Right forelimb (tissue), 1 donor: ENCODE measurements around the gene SNAP29.
A peak's percentile ranks its signal among the peaks of the same experiment; 100 is the strongest.
"Not testable (repeated sequence)": the region's sequence is repeated elsewhere in the genome, so short reads cannot be mapped to it uniquely, and the experiment has no call there.

Experiments
- DNase-seq: peaks from one replicate; pipeline ENCODE4 v3.0.0-alpha.2; 2018

The SNAP29 gene

DNA sequence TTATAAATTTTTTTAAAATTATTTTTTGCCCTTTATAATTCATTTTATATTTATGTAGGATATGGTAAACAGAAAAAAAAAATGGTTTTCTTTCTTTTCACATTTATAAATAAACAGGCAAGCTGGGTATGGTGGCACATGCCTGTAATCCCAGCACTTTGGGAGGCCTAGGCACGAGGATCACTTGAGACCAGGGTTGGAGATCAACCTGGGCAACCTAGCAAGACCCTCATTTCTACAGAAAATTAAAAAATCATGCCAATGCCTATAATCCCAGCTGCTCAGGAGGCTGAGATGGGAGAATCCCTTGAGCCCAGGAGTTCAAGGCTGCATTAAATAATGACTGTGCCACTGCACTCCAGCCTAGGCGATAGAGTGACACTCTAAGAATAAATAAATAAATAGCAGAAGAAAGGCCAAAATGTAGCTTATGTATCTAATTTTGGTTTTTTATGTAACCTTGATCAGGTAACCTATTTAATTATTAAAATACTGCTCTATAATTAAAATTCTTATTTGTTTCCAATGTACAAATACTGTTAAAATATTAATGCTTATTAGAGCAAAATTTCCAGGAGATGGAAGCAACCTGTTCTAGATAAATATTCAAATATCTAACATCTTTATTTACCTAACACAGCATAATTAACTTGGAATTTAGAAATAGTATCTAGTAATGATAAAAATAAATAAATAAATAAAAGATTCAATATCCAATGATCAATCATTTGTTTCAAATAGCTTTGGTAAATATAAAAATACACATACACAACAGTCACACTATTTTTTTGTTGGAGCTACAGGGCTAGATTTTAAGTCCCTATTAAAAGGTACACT lies 21.6 kb upstream of the SNAP29 start:
- no peak for DNase-seq

DNA sequence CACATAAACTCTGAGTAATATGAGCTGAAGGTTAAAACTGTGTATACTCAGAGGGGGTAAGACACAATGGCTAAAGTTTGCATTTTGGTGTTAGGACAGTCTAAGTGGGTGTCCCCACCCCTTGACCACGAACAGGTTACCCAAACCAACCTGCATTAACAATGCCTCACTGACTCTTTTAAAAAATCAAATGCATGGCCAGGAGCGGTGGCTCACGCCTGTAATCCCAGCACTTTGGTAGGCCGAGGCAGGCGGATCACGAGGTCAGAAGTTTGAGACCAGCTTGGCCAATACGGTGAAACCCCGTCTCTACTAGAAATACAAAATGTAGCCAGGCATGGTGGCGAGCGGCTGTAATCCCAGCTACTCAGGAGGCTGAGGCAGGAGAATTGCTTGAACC lies 19.5 kb upstream of the SNAP29 start:
- not testable (repeated sequence) for DNase-seq

DNA sequence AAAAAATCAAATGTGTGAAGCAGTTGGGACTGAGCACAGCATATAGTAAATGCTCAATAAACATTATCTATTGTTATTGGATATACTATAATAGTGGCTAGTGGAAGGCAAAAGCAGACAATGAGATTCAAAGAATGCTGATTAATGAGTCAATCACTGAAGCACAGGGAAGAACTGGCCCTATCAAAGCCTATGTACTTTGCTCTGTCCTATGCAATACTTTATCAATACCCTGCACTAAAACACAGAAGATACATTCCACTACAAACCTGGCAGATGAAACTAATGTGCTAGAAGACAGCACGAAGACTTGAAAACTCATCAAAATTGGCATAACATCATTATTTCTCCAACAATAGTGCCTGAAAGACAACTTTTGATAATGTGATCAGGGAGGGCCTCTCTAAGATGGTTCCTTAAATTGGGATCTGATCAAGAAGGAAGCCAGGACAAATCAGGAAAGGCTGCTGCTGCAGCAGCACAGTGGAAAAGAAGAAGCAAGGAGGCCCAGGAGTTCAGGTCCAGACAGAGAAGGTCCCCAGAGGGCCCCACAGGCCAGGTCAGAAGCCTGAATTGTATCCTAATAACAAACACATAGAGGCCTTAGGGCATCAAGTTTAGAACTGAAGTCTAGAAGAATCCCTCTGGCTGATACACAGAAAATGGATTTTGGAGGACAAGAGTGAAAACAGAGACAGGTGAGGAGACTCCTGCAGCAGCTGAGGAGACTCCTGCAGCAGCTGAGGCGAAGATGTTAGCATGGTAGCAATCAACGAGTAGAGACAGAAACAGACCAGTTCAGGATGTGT lies 18.8 kb upstream of the SNAP29 start:
- no peak for DNase-seq

DNA sequence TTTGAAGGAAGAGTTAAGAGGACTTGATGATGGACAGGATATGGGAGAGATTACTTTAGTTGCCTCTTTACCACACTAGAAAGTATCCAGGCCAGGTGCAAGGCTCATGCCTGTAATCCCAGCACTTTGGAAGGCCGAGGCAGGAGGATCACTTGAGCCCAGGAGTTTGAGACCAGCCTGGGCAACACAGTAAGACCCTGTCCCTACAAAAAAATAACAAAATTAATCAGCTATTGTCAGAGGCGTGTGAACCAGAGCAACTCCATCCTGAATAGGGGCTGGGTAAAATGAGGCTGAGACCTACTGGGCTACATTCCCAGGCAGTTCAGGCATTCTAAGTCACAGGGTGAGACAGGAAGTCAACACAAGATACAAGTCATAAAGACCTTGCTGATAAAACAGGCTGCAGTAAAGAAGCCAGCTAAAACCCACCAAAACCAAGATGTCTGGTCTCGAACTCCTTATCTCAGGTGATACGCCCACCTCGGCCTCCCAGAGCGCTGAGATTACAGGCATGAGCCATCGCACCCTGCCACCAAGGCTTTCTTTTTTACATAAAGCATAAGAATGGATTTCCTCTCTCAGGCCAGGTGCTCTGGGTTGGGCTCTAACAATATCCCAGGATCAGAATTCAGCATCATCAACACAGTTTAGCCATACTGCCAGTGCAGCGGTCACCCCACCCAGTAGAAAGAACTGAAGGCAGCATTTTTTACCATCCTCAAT lies 18.0 kb upstream of the SNAP29 start:
- DNase-seq, result no peak

DNA sequence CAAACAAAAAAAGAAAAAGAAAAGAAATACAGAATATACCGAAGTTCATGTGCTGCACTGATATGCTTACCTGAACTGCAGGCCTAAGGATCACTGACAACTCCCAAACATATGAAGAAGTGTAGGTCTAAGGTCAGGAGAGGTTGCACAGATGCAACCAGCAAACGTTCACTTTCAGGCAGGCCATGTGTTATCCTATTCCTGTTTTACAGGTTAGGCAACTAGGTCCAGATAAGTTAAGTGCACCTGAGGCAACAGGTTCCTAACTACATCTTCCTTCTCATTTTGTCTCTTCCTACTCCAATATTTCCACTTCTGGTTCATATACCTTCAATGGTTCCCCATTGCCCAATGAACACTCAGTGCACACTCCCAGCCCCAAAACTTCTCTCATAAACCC lies 15.3 kb upstream of the SNAP29 start:
- DNase-seq, result no peak

DNA sequence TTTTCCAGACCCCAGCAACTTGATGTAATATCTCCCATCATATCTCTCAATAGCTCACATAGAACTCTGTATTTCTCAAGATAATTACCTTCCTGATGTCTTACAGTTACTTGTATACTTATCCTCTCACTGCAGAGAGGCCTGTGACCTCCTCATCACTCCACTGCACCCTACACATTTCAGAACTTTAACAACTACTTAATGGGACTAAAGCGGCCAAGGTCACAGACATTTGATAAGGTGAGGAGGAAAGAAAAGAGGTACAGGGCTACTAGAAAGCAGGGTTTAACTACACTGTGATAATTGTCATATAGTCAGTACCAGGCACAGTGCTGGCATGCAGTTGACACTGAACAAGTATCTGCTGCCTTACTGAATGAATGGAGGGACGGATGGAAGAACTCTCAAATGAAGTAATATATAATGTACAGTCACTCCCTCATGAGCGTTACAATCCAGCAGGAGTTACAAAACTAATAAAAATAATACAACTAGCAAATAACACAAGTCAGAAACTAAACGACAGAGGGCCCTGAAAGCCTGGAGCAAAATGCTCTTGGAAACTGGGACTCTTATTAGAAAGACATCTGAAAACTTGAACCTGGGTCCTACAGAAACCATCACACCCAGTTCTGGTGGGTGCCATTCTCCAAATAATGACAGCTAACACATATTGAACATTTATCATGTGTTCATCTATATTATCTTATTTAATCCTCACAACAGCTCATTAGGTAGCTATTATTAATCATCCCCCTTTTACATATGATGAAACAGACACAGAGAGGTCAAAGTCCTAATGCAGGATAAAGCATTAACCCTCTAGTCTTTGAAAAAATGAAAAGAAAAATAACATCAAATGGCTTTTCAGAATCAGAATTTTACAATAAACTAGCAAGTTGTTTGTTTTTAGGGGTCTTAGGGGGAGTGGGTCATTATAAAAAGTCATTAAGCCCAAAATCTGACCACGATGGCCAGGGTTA lies 14.5 kb upstream of the SNAP29 start:
- DNase-seq, result no peak

DNA sequence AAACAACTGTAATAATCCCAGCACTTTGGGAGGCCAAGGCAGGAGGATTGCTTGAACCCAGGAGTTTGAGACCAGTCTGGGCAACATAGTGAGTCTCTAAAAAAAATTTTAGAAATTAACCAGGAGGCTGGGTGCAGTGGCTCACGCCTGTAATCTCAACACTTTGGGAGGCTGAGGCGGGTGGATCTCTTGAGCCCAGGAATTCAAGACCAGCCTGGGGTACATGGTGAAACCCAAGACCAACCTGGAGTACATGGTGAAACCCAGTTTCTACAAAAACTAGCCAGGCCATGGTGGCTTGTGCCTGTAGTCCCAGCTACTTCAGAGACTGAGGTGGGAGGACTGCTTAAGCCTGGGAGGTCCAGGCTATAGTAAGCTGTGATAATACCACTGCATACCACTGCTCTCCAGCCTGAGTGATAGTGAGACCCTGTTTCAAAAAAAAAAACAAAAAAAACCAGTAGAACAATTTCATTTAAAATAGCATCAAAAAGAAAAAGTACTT lies 11.4 kb upstream of the SNAP29 start:
- DNase-seq, result no peak

DNA sequence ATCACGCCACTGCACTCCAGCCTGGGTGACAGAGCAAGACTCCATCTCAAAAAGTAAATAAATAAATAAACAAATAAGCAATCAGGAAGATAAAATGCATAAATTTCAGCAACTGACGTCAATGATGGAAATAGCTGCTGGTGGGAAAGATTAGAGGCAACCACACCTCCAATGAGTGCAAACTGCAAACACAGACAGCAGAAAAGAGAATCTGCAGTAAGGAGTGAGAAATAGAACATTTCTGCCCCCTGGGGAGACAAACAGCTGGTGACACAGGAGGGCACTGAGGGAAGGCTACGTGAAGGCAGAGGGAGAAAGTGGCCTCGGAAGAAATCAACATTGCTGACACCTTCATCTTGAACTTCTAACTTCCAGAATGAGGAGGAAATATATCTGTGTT lies 6.7 kb upstream of the SNAP29 start:
- DNase-seq, result no peak

DNA sequence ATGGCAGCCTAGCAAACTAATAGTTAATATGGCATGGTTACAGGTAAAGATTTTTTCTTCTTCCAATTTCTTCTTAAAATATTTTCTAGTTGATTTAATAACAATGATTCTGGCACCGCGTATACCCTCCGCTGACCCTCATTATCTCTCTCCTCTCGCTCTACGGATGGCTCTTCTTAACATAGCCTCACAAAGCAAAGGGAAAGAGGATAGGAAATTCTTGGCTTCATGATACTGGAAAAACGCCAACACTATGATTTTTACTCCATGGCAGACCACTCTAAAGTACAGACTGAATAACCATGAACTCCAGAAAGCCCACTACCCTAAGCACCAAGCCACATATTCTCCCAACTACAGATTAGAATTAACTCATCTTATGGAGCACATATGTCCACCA lies 6.3 kb upstream of the SNAP29 start:
- no peak for DNase-seq

DNA sequence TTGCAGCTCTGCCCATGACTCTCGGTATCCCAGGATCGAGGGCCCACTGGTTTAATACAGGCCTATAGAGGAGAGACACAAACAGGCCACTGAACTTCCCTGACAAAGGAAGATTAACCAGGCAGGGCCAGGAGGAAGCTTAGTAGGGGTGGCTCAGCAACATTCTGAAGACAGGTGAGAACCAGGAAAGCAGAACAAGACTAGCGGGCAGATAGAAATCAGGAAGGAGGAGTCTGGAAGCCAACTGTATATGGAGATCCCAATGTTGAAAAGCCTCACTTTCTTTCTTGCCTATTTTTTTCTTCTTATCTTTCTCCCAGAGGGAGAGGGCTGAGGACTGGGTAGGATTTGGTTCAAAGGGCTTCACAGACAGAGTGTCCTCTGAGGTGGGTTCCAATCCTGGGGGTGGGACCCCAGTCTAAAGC lies 5.6 kb upstream of the SNAP29 start:
- DNase-seq, result no peak

DNA sequence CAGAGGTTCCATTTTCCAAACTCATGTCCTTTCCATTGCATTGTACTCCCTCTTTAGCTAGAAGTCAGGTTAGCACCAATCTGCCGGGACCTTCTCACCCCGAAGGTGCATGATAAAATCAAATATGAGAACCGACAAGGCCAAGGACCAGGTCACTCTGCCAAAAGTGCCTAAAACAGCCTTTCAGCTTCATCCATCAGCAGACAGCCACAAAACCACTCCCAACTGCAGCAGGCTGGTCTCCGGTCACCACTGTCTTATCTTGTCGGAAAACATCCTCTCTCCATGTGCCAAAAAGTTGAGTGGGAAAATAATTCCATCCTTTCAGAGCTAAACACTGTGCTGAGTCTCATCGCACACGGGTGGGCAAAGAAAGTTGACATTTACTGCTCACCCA lies 1.6 kb upstream of the SNAP29 start:
- no peak for DNase-seq

DNA sequence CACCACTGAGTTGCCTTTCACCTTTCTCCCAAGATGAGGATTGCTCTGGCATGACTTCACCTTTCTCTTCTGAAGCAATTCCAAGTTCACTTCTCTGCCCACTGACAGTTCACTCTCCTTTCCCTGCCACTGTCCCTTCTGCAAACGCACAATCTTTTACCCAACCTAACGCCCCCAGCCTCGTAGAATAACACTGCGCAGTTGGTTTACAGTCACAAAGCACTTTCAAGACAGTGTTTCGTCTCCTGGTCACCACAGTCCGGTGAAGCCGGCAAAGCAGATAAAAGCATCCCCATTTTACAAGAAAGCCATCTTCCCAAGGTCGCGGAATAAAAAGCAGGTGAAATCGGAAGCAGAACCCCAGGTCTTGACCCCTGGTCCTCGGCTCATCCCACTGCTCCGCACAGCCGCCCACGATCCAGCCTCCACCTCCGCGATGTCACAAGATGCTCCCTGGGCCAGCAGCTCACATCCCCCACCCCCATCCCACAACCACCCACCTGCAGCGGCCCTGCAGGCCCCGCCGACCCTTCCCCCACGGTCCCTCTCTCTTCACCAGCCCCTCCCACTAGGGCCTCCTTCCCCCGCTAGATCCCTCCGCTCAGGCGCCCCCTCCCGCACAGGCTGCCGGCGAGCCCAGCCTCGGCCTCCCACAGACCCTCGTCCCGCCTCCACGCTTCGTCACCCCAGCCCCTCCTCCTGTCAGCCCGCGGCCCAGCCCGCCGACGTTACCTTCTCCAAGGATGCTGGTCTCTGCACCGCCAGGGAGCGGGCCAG lies 781 bp upstream of the SNAP29 start:
- peak; percentile 92 for DNase-seq

DNA sequence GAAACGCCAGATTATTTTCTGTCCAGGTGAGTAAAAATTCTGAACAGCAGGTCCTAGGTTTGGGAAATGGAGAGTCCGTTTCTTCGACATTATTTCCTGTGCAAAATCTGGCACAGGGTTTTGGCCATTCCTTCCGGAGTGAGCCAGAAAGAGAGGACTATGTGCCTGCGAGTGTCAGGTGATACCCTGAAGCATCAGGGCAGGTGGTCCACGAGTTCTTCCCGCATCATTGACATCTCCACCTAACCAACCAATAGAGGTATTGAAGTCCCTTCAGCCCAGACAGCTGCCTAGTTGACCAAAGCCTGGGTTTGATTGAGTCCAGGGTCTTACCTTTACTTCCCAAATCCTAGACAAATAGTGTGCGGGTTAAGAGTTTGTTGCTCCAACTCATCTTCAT lies 808 bp downstream of the SNAP29 start:
- no peak for DNase-seq

DNA sequence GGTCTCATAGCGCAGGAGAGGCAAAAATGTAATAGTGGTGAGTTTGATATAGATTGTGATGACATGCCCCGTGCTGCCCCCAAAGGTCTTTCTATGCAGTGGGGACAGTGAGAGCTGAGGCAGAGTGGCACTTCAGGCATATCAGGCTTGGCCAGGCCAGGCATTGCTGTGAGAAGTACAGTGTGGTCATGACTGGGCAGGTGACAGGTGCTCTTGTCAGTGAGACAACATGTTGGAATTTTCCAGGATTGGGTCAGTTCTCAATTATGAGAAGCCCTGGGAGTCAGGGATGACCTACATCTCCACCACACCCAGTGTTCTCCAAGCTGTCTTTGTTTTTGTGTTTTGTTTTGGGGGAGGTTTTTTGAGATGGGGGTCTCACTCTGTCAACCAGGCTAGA lies 3.7 kb downstream of the SNAP29 start:
- DNase-seq, result no peak

DNA sequence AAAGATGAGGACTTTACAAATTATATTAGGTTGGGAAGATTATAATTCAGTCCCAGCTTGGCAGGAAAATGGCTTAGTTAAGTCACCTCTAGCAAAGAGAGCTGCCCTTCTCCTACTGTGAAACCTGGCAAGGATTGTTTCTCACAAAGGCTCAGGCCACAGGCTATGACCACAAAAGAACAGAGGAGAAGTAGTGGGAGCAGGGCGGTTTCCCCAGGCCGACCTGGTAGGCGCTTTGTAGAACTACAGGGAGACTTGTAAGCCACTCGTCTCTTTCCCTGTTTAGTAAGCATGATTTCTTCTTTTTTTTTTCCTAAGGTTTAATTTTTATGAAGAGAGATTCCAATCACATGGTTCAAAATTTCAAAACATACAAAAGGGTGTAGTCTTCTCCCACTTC lies 4.6 kb downstream of the SNAP29 start:
- no peak for DNase-seq

DNA sequence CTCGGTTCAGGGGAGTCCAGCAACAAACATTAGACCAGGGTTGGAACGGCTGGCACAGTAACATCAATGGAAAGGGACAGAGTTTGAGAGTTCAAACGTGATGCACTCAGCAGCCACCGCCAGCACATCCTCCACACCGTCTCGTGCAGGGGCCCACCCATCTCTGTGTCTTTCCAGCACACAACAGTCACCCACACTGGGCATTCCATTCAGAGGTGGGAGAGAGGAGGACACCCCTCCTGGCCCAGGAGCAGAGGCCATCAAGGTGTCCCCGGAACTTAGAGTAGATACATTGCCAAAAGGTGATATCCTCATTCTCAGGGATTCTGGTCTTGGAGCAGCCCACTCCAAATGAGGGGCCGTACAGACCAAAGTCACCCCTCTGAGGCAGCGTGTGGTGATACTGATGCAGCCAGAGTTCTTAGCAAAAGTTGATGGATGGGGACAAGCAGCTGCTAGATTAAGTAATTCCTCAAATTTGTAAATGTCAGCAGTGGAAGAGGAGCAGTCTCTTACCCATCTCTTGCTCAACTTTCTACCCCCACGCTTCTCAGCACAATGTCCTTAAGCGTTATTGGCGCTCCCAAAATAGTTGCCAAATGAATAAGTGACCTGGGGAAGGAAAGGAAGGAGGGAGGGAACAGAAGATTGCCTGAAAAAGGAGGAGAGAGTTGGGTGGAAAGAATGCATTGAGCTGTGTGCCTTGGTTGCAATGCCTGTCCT lies 5.5 kb downstream of the SNAP29 start:
- DNase-seq, result no peak

DNA sequence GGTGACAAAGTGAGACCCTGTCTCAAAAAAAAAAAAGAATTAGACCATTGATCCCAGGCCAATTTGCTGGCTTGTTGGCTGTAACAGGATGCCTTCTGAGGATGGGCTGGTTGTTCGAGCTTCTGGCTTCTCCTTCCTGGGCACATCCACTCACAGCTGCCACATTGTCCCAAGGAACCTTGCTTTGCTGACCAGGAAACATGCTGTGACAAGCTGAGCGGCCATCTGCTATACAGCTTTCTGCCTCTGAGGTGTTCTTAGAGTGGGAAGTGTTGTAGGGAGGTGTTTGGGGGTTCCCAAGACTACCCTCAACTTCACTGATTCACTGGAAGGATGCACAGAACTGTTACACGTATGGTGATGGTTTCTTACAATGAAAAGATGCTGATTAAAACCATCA lies 6.5 kb downstream of the SNAP29 start:
- no peak for DNase-seq

DNA sequence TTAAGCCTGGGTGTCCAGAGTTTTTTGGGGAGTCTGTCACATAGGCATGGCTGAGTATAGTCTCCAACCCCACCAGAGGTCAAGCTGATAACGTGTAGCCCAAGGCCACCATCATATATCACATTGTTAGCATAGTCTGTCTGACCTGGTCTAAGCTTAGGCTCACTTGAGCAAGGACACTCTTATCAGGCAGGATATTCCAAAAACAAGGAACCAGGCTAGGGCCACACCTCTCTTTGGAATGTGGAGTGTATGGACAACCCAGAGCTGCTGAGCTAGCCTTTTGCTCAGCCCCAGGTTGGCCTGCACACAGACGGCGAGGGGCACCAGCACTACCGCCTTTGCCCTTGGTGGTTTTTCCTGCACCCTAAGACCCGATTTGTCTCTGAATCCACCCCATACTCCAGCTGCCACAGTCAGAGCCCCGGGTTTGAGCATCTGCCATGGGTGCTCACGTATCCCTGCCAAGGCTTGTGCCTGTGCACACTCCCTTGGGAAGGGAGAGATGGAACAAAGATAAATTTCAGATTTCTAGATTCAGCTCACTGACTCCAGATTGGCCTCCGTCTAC lies 7.2 kb downstream of the SNAP29 start:
- no peak for DNase-seq

DNA sequence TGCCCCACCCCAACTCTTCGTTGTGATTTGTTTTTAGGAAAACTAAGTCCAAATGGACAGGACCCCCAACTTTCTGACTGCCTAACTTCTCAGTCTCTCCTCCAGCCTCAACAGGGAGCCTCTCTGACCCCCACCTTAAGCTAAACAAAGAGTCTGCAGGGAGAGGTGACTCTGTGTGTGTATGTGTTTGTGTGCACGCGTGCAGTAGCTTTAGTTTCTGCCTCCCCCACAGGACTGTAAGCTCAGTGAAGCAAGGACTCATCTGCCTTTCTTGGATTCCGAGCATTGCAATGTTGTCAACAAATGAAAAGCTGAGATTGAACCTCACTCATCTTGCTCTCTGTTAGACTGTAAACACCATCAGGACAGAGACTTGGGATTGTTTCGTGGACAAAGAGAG lies 7.9 kb downstream of the SNAP29 start:
- DNase-seq, result no peak
